ENCODE data around the gene CLMN. TPM values are rescaled to one million over a fixed set of nuclear protein-coding genes. Genes with fewer than 3 reads are reported as not detected.

Gene CLMN, protein sequence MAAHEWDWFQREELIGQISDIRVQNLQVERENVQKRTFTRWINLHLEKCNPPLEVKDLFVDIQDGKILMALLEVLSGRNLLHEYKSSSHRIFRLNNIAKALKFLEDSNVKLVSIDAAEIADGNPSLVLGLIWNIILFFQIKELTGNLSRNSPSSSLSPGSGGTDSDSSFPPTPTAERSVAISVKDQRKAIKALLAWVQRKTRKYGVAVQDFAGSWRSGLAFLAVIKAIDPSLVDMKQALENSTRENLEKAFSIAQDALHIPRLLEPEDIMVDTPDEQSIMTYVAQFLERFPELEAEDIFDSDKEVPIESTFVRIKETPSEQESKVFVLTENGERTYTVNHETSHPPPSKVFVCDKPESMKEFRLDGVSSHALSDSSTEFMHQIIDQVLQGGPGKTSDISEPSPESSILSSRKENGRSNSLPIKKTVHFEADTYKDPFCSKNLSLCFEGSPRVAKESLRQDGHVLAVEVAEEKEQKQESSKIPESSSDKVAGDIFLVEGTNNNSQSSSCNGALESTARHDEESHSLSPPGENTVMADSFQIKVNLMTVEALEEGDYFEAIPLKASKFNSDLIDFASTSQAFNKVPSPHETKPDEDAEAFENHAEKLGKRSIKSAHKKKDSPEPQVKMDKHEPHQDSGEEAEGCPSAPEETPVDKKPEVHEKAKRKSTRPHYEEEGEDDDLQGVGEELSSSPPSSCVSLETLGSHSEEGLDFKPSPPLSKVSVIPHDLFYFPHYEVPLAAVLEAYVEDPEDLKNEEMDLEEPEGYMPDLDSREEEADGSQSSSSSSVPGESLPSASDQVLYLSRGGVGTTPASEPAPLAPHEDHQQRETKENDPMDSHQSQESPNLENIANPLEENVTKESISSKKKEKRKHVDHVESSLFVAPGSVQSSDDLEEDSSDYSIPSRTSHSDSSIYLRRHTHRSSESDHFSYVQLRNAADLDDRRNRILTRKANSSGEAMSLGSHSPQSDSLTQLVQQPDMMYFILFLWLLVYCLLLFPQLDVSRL
- total RNA-seq, result 3.1 TPM

GRCh38 chr14:95319312-95320077 is at the start of gene CLMN:
Gene CLMN, minus strand, starts transcription at chr14:95319908. Its CDS starts 116 bp downstream, at chr14:95319792.

DNA sequence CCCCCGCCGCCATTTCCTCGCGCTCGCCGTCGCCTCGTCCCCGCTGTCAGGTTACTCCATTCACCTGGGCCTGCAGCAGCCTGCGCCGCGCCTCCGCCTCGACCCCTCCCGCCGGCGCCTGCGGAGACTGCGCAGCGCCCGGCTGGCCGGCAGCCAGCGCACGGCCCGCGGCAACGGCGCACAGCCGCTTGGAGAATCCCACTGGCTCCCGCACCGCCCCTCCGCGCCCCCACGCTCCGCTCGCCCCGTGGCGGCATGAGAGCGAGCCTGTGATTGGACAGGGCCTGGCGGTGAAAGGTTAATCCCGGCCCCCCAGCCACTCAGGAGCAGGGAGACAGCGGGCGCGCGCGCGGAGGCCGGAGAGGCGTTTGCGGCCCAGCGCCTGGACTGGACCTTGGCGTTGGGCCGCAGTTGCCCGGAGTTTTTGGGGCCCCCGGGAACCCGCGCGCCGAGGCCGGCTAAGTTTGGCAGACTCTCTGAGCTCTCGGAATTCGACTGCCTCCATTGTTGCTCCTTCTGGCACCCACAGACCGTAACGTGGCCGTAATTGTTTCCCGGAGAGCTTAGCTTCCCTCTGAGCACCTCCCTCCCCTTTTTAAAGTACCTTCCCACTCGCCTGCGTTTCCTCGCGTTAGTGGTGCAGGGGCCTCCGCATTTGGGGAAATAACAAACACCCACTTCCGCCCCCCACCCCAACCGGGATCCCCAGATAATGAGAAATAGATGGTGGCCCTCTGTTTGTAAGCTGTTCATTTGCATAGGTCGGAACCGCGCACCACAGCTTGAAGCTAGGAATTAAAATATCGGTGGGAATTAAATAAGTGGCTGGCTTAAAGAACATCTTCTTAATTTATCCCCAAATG is 162.2 kb downstream of the CLMN start, which contains the start of gene DICER1:
TSS of gene DICER1 (minus strand) at position 203 of the 863 bp plus-strand sequence. CDS start 24,071 bp downstream, outside the sequence.

Small RNAs within 50 kb of the gene (small RNA-seq; reads per million reads assigned to genes)
- gene MIR3173 (ENCODE audit: low replicate concordance), result 0.12 reads per million

Other genes starting within 250 kb of the CLMN start
- gene DICER1, start 162.4 kb downstream of the CLMN start, total RNA-seq, result 224 TPM
- gene SYNE3, start 196.7 kb upstream of the CLMN start, total RNA-seq, result 2.2 TPM
- gene GLRX5, start 215.1 kb upstream of the CLMN start, total RNA-seq, result 18.5 TPM

All from parietal lobe (tissue), 2 donors.